IMR-90 (cell line): ENCODE measurements around the gene CD82. TPM values are rescaled to one million over a fixed set of nuclear protein-coding genes. Genes with fewer than 3 reads are reported as not detected.
A peak's percentile ranks its signal among the peaks of the same experiment; 100 is the strongest.

Experiments
- ATAC-seq: fragments of 200-7000 bp; cut with Tn5 transposase; 2 replicates; pipeline ENCODE4 v1.9.1; 2020; ENCODE audit warnings: low read depth, mild to moderate bottlenecking, moderate library complexity
- BruUV-seq: library from RNA; stranded (reverse); fragments of 400-500 nt; replicated peaks from 2 replicates; lab custom pipeline; 2021; lab: Mats Ljungman, UMichigan
- CTCF ChIA-PET: fragments of 300-600 bp; formaldehyde crosslinking; extraction: SDS; loops from one replicate; lab custom pipeline; 2021; ENCODE audit warnings: antibody characterized with exemption; lab: Yijun Ruan, JAX
- POLR2A ChIA-PET: fragments of 300-600 bp; sonication (Branson Sonifier 250); formaldehyde crosslinking; loops from one replicate; lab custom pipeline; 2022; ENCODE audit warnings: antibody characterized with exemption; ENCODE audit not compliant: unreplicated experiment; lab: Charles Lee
- DNase-seq: peaks from one replicate; pipeline ENCODE4 v3.0.0; 2013
- H2AFZ ChIP-seq: replicated peaks from 2 replicates; pipeline ENCODE3; 2013; ENCODE audit warnings: low read length, mild to moderate bottlenecking; ENCODE audit not compliant: poor library complexity
- H2AK5ac ChIP-seq: 2 replicates; pipeline ENCODE4 v1.6.1; 2013; ENCODE audit warnings: low read depth, low read length, inconsistent platforms
- H2AK9ac ChIP-seq: replicated peaks from 2 replicates; pipeline ENCODE3; 2013; ENCODE audit warnings: mild to moderate bottlenecking, low read depth, low read length, moderate library complexity; ENCODE audit not compliant: poor library complexity
- H2BK120ac ChIP-seq: 2 replicates; pipeline ENCODE4 v1.6.1; 2013; ENCODE audit warnings: low read depth, low read length, inconsistent platforms
- H2BK15ac ChIP-seq: 3 replicates; pipeline ENCODE4 v1.6.1; 2013; ENCODE audit warnings: low read depth, low read length, inconsistent platforms
- H2BK20ac ChIP-seq: 2 replicates; pipeline ENCODE4 v1.6.1; 2013; ENCODE audit warnings: low read depth, mild to moderate bottlenecking, inconsistent platforms, low read length, moderate library complexity
- H2BK5ac ChIP-seq: 2 replicates; pipeline ENCODE4 v1.6.1; 2013; ENCODE audit warnings: mild to moderate bottlenecking, low read depth, low read length, inconsistent platforms; ENCODE audit not compliant: poor library complexity, severe bottlenecking
- H3K14ac ChIP-seq: replicated peaks from 2 replicates; pipeline ENCODE4 v1.6.1; 2013; ENCODE audit warnings: low read depth, low read length, inconsistent platforms
- H3K18ac ChIP-seq: 2 replicates; pipeline ENCODE4 v1.6.1; 2013; ENCODE audit warnings: low read depth, low read length, control low read depth
- H3K23ac ChIP-seq: 2 replicates; pipeline ENCODE4 v1.6.1; 2013; ENCODE audit warnings: low read depth, low read length, inconsistent platforms
- H3K27ac ChIP-seq: 2 replicates; pipeline ENCODE4 v1.5.1; 2013; ENCODE audit warnings: mild to moderate bottlenecking, control low read depth, low read length; ENCODE audit not compliant: insufficient read depth
- H3K27me3 ChIP-seq: 2 replicates; pipeline ENCODE4 v1.6.1; 2013; ENCODE audit warnings: low read length; ENCODE audit not compliant: control insufficient read depth, insufficient read depth
- H3K36me3 ChIP-seq: 2 replicates; pipeline ENCODE4 v1.6.1; 2013; ENCODE audit warnings: low read length, mixed read lengths; ENCODE audit not compliant: control insufficient read depth, insufficient read depth
- H3K4ac ChIP-seq: 2 replicates; pipeline ENCODE4 v1.6.1; 2013; ENCODE audit warnings: low read depth, low read length, inconsistent platforms
- H3K4me1 ChIP-seq: 2 replicates; pipeline ENCODE4 v1.6.1; 2013; ENCODE audit warnings: low read length, mixed read lengths; ENCODE audit not compliant: control insufficient read depth, insufficient read depth
- H3K4me2 ChIP-seq: 2 replicates; pipeline ENCODE4 v1.6.1; 2013; ENCODE audit warnings: low read depth, mild to moderate bottlenecking, control low read depth, low read length, moderate library complexity
- H3K4me3 ChIP-seq: 2 replicates; pipeline ENCODE4 v1.5.1; 2013; ENCODE audit warnings: low read depth, mild to moderate bottlenecking, control low read depth, low read length, moderate library complexity; ENCODE audit not compliant: insufficient read depth
- H3K56ac ChIP-seq: 2 replicates; pipeline ENCODE4 v1.6.1; 2013; ENCODE audit warnings: low read length, inconsistent platforms; ENCODE audit not compliant: insufficient read depth; ENCODE audit errors: extremely low read depth
- H3K79me1 ChIP-seq, 2 experiments: 2 replicates each; pipeline ENCODE4 v1.6.1; 2013; ENCODE audit warnings: low read length in 2 of 2, inconsistent platforms in 1 of 2, low read depth in 1 of 2
- H3K9ac ChIP-seq: 2 replicates; pipeline ENCODE4 v1.6.1; 2013; ENCODE audit warnings: low read depth, low read length, control low read depth
- H3K9me1 ChIP-seq: 2 replicates; pipeline ENCODE4 v1.6.1; 2013; ENCODE audit warnings: low read length, inconsistent platforms; ENCODE audit not compliant: insufficient read depth
- H3K9me3 ChIP-seq: 2 replicates; pipeline ENCODE4 v1.6.1; 2013; ENCODE audit warnings: low read length; ENCODE audit not compliant: control insufficient read depth, insufficient read depth
- H4K20me1 ChIP-seq: 2 replicates; pipeline ENCODE4 v1.6.1; 2013; ENCODE audit warnings: low read length, inconsistent platforms; ENCODE audit not compliant: insufficient read depth
- H4K5ac ChIP-seq: 2 replicates; pipeline ENCODE4 v1.6.1; 2013; ENCODE audit warnings: mild to moderate bottlenecking, low read depth, low read length, control low read depth
- H4K8ac ChIP-seq, 2 experiments: 2 replicates each; pipeline ENCODE4 v1.6.1; 2013; ENCODE audit warnings: low read depth in 2 of 2, low read length in 2 of 2, control low read depth in 1 of 2, inconsistent platforms in 1 of 2
- H4K91ac ChIP-seq: 2 replicates; pipeline ENCODE4 v1.6.1; 2013; ENCODE audit warnings: low read depth, low read length, inconsistent platforms; ENCODE audit not compliant: insufficient read depth
- BHLHE40 ChIP-seq: fragments of 150-350 bp; IDR thresholded peaks from 2 replicates; pipeline ENCODE4 v1.6.1; 2016; ENCODE audit warnings: mild to moderate bottlenecking, low read depth, low read length
- FOS ChIP-seq: fragments of 150-350 bp; IDR thresholded peaks from 2 replicates; pipeline ENCODE4 v1.6.1; 2016; ENCODE audit warnings: low read depth, low read length
- MAZ ChIP-seq: IDR thresholded peaks from 2 replicates; pipeline ENCODE4 v1.6.1; 2012; ENCODE audit warnings: low read depth, mild to moderate bottlenecking, low read length, improper control_type of control experiment, moderate library complexity, borderline replicate concordance
- RAD21 ChIP-seq: IDR thresholded peaks from 2 replicates; pipeline ENCODE4 v1.6.1; 2012; ENCODE audit warnings: low read length, improper control_type of control experiment
- RFX5 ChIP-seq: IDR thresholded peaks from 2 replicates; pipeline ENCODE4 v1.8.0; 2012; ENCODE audit warnings: low read depth, mild to moderate bottlenecking, low read length, moderate library complexity
- SMC3 ChIP-seq: fragments of 150-350 bp; IDR thresholded peaks from 2 replicates; pipeline ENCODE4 v1.6.1; 2016; ENCODE audit warnings: low read depth, mild to moderate bottlenecking, antibody characterized with exemption, low read length, moderate library complexity
- WGBS, 2 experiments: methylation state at CpG; one replicate each; pipeline versions ENCODE4 v1.1.5 to v1.1.7; 2013; ENCODE audit warnings: missing lambda C conversion rate in 2 of 2; ENCODE audit not compliant: insufficient read length in 1 of 2; ENCODE audit errors: extremely low coverage in 2 of 2; 5-methylcytosine and 5-hydroxymethylcytosine counted together
- dilution Hi-C: fragments of 300-500 bp; cut with HindIII; formaldehyde crosslinking; loops from one replicate; pipeline ENCODE4 v1.14.3; 2018; ENCODE audit warnings: low sequenced_read_pairs; ENCODE audit not compliant: unreplicated experiment
- in situ Hi-C: fragments of 300-500 bp; cut with MboI; formaldehyde crosslinking; loops from 3 replicates; pipeline ENCODE4 v1.14.3; 2019; ENCODE audit warnings: low sequenced_read_pairs, inconsistent platforms, mixed read lengths
- intact Hi-C: fragments of 100-400 bp; cut with micrococcal nuclease; formaldehyde crosslinking; loops from 2 replicates; pipeline ENCODE4 v1.10.0; 2022
- polyA plus RNA-seq, 3 experiments: library from polyadenylated mRNA; depleted of rRNA; stranded (reverse); fragments of >200 nt; gene quantifications; 2 replicates each; pipeline ENCODE4 v1.2.3, GENCODE V29; 2012; ENCODE audit warnings: low replicate concordance in 1 of 3
- total RNA-seq: library from RNA; depleted of rRNA; stranded (reverse); fragments of >200 nt; gene quantifications from 2 replicates; pipeline ENCODE4 v1.2.3, GENCODE V29; 2012
- TF ChIP-seq, protein P1 (sequence below): fragments of 150-350 bp; IDR thresholded peaks from 2 replicates; pipeline ENCODE4 v1.6.1; 2017; ENCODE audit warnings: mild to moderate bottlenecking, antibody characterized with exemption, low read length, low read depth

The CD82 gene
- total and polyA plus RNA-seq, 2 of the 4 experiments (the other 2 are of a cell fraction) = 32.8 to 49.4 TPM

DNA sequence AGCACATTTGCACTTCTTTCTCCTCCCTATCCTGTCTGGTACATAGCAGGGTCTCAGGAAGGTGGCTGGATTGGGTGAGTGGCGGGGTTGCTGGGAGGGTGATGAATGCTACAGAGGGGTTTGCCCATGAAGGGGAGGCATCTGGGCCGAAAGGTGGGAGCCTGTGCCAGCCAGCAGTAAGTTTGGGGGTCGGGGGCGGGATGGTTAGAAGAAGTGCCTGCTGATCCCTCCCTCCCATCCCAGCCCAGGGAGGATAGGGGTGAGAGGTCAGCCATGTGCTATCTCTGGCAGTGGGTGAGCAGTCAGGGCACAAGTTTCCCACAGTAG is 2.8 kb downstream of the CD82 start:
- no TSS peak for BruUV-seq
- Histone ChIP-seq H2BK5ac (peak overlapping the region; percentile 93), H3K9me3 (no peaks in the 10 kb centered on the region), H3K27ac (peak overlapping the region; percentile 89), H3K56ac (peak overlapping the region; percentile 83), H2AK5ac (peak overlapping the region; percentile 99), H2BK20ac (peak overlapping the region; percentile 89), H4K20me1 (no peaks in the 10 kb centered on the region), H3K36me3 (no peaks in the 10 kb centered on the region), H3K9ac (peak overlapping the region; percentile 33; the same call in 1 of the 2 replicates), H4K91ac (peak overlapping the region; percentile 91), H3K14ac (peak overlapping the region; percentile 83), H2BK15ac (peak overlapping the region; percentile 83; the same call in 2 of the 3 replicates), H2AFZ (peak overlapping the region; percentile 19), H3K4me3 (no peak overlapping the region), H3K27me3 (no peaks in the 10 kb centered on the region), H3K4me1 (peaks cover 47% of the 10 kb centered on the region), H3K18ac (peak overlapping the region; percentile 83), H2BK120ac (peak overlapping the region; percentile 94), H2AK9ac (peak overlapping the region; percentile 87), H3K79me1 (peaks cover 36 to 69% of the 10 kb centered on the region in 2 experiments), H3K4me2 (no peak overlapping the region; the same call in 1 of the 2 replicates), H4K5ac (peak overlapping the region; percentile 62; the same call in 1 of the 2 replicates), H3K23ac (peak overlapping the region; percentile 81; the same call in 1 of the 2 replicates), H4K8ac (peak overlapping the region; percentile 66 to 82; a peak in 3 of 4 replicates), H3K4ac (peak overlapping the region; percentile 92), H3K9me1 (peaks cover 38% of the 10 kb centered on the region)
- intact Hi-C loops = loop anchor here (10.0 kb wide), 2 partner anchors 157 to 197 kb away; partner anchors contain the start of gene TSPAN18
- TF ChIP-seq RFX5 = no peak
- no peak for TF ChIP-seq SMC3
- TF ChIP-seq FOS = no peak
- no peak for TF ChIP-seq BHLHE40
- TF ChIP-seq MAZ = no peak
- TF ChIP-seq, protein P1, sequence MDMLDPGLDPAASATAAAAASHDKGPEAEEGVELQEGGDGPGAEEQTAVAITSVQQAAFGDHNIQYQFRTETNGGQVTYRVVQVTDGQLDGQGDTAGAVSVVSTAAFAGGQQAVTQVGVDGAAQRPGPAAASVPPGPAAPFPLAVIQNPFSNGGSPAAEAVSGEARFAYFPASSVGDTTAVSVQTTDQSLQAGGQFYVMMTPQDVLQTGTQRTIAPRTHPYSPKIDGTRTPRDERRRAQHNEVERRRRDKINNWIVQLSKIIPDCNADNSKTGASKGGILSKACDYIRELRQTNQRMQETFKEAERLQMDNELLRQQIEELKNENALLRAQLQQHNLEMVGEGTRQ = no peak
- no peak for TF ChIP-seq RAD21
- DNase-seq = no peak
- dilution Hi-C loops = no loop called here
- ChIA-PET POLR2A (no interaction called here), CTCF (interaction anchor here (0.9 kb wide), 1 partner anchor 49 kb away, joined by 3 read pairs; no protein-coding TSS in a partner anchor)
- in situ Hi-C loops = loop anchor here (25.0 kb wide), 1 partner anchor 1244 kb away; the partner anchor contains the start of gene SLC35C1
- no peak for ATAC-seq
- no CpG with 5 or more reads among the region's 4 CpGs for WGBS, 2 experiments
